H1 (cell line): ENCODE data around the gene TBC1D22A.

Source experiments
- TCF12 ChIP-seq: IDR thresholded peaks from 2 replicates; pipeline ENCODE4 v1.6.1; 2011; ENCODE audit warnings: low read depth, mild to moderate bottlenecking, low read length
- YY1 ChIP-seq: IDR thresholded peaks from 2 replicates; pipeline ENCODE4 v1.6.1; 2011; ENCODE audit warnings: low read depth, mild to moderate bottlenecking, low read length
- TF ChIP-seq, protein P1 (sequence below), 3 experiments: IDR thresholded peaks; 1 replicate in 2 of 3; 2 replicates in 1 of 3; pipeline versions ENCODE4 v1.5.1 to v1.6.1; 2011; ENCODE audit warnings: low read length in 3 of 3, mild to moderate bottlenecking in 3 of 3, inconsistent platforms in 2 of 3, low read depth in 1 of 3, moderate library complexity in 1 of 3; ENCODE audit not compliant: insufficient read depth in 1 of 3; ENCODE audit errors: control extremely low read depth in 1 of 3

DNA sequence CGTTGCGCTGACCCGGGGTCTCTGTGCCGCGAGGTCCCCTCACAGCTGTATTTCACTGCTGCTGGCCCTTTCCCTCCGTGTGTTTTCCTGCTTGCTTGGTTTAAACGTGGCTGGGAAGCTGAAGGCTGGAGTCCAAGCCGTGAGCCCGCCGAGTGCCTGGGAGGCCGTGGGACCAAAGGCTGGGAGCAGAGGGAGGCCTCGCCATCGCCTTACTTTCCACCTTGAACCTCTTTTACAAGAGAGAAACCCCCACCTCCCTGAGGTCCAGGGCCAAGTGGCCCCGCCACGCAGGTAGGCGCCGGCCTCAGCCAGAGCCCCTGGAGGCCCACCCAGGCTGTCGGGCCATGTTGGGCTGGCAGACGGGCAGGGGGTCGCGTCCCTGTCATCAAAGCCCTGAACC, 411.6 kb downstream of the TBC1D22A start:
- TF ChIP-seq YY1 = no peak
- TF ChIP-seq, protein P1, sequence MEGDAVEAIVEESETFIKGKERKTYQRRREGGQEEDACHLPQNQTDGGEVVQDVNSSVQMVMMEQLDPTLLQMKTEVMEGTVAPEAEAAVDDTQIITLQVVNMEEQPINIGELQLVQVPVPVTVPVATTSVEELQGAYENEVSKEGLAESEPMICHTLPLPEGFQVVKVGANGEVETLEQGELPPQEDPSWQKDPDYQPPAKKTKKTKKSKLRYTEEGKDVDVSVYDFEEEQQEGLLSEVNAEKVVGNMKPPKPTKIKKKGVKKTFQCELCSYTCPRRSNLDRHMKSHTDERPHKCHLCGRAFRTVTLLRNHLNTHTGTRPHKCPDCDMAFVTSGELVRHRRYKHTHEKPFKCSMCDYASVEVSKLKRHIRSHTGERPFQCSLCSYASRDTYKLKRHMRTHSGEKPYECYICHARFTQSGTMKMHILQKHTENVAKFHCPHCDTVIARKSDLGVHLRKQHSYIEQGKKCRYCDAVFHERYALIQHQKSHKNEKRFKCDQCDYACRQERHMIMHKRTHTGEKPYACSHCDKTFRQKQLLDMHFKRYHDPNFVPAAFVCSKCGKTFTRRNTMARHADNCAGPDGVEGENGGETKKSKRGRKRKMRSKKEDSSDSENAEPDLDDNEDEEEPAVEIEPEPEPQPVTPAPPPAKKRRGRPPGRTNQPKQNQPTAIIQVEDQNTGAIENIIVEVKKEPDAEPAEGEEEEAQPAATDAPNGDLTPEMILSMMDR (IDR thresholded peaks at IDR 0.05; ENCODE audit: control extremely low read depth in 1 of 3, insufficient read depth in 1 of 3, low read depth in 1 of 3, low read length in 3 of 3) = no peak
- TF ChIP-seq TCF12 = no peak
